Measurements from ENCODE around the gene ATG5.
A peak's percentile ranks its signal among the peaks of the same experiment; 100 is the strongest.

The ATG5 gene

DNA sequence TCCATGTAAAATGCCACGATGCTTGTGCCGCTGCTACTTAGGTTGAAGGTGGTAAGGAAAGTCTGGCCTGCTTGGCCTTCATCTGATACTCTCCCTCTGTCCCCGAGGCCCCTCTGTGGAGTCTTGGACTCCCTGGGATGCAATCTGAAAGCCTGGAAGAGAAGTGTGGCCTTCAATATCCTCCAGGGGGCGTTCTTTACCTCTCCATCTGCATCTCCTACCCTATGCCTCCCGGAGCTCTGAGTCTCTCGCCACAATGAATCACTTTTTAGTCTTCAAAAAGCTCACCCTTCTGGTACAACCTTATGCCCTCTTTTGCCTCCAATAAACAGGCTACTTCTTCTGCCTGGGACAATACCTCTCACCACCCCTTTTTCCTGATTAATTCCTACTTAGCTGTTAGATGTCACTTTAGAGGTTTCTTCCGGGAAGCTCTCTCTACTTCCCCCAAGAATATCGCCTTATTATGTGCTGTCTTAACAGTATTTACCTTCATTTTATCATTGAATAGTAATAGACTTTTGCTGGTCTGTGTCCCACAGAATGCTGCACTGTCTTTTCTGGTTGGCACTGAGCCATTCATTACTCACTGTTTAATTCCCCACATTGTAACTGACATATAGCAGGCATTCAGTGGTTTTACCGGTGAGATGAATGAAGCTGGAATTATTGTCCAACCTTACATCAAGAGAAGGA, 13.9 kb upstream of the ATG5 start:
- Histone ChIP-seq H3K27me3 (ENCODE audit: insufficient read depth, low read length) (peaks cover 6% of the 10 kb centered on the region), H3K4me1 (ENCODE audit: insufficient read depth, low read length) (no peaks in the 10 kb centered on the region), H3K9me3 (ENCODE audit: low read length) (no peaks in the 10 kb centered on the region), H3K4me3 (ENCODE audit: low read length) (no peak overlapping the region), H3K36me3 (ENCODE audit: insufficient read depth, low read length) (no peaks in the 10 kb centered on the region), H2AFZ (ENCODE audit: low read depth, low read length) (no peak overlapping the region)

DNA sequence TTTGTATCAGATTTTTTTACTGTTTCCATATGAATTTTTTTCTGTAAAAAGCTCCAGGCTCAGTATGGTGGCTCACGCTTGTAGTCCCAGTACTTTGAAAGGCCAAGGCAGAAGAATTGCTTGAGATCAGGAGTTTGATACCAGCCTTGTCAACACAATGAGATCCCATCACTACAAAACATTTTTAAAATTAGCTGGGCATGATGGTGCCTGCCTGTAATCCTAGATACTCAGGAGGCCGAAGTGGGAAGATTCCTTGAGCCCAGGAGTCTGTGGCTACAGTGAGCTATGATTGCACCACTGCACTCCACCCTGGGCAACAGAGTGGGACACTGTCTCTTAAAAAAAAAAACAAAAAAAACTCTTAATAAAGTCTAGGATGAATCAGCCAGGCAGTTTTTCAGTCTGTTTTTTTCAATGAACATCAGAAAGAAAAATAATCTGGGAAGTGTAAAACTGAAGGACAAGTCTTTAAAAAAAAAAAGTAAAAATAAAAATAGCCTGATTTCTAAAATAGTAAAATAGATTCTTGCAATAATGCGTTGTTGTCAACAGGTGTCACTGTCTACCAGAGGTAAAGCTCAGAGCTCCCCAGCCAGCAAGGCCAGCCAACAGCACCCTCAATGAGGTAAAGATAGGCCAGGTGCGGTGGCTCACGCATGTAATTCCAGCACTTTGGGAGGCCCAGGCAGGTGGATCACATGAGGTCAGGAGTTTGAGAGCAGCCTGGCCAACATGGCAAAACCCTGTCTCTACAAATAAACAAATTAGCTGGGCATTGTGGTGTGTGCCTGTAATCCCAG, 9.3 kb upstream of the ATG5 start:
- Histone ChIP-seq H3K4me1 (ENCODE audit: insufficient read depth, low read length) (no peaks in the 10 kb centered on the region), H3K36me3 (ENCODE audit: insufficient read depth, low read length) (no peaks in the 10 kb centered on the region), H3K9me3 (ENCODE audit: low read length) (no peaks in the 10 kb centered on the region), H2AFZ (ENCODE audit: low read depth, low read length) (no peak overlapping the region), H3K4me3 (ENCODE audit: low read length) (no peak overlapping the region), H3K27me3 (ENCODE audit: insufficient read depth, low read length) (peaks cover 8% of the 10 kb centered on the region)

DNA sequence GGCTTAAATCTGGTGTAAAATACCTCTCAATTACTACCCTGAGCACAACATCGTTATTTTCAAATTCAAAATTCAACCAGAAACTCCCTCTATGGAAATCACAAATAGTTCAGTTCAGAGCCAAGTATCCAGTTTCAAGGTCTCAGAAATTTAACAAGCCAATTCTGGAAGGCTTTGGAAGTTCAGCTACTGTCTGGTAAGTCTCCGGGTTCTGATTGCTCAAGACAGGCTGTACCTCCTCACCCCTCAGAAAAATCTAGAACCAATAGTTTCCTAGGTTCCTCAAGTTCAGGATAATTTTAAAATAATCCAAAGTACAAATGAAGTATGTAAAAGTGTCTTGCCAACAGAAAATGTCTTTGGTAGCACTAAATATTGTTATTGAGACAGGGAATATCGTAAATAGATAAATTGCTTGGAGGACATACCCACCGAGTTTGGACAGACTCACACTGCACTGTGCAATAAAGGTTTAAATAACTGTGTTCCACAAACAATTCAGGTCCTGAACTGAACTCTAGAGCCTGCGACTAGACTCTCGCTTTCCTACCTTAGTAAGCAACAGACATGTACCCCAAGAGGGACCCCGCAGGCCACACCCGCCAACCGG, 729 bp downstream of the ATG5 start:
- peak overlapping the region; percentile 80 for H3K4me3 ChIP-seq (ENCODE audit: low read length)
- peak overlapping the region; percentile 63 for H2AFZ ChIP-seq (ENCODE audit: low read depth, low read length)
- H3K4me1 ChIP-seq (ENCODE audit: insufficient read depth, low read length), result peaks cover 14% of the 10 kb centered on the region
- H3K27me3 ChIP-seq (ENCODE audit: insufficient read depth, low read length), result peaks cover 7% of the 10 kb centered on the region
- H3K9me3 ChIP-seq (ENCODE audit: low read length), result no peaks in the 10 kb centered on the region
- H3K36me3 ChIP-seq (ENCODE audit: insufficient read depth, low read length), result no peaks in the 10 kb centered on the region

- no peaks in the 10 kb centered on the region for H3K9me3 ChIP-seq (ENCODE audit: low read length)
- no peak overlapping the region for H3K4me3 ChIP-seq (ENCODE audit: low read length)
- no peaks in the 10 kb centered on the region for H3K27me3 ChIP-seq (ENCODE audit: insufficient read depth, low read length)
- H3K4me1 ChIP-seq (ENCODE audit: insufficient read depth, low read length), result peaks cover 14% of the 10 kb centered on the region
- no peak overlapping the region for H2AFZ ChIP-seq (ENCODE audit: low read depth, low read length)
- no peaks in the 10 kb centered on the region for H3K36me3 ChIP-seq (ENCODE audit: insufficient read depth, low read length)
Observed at GRCh38 chr6:106321940-106322339, 3.6 kb downstream of the ATG5 start.

GRCh38 chr6:106318851-106319250, 6.7 kb downstream of the ATG5 start:
- no peak overlapping the region for H2AFZ ChIP-seq (ENCODE audit: low read depth, low read length)
- no peaks in the 10 kb centered on the region for H3K9me3 ChIP-seq (ENCODE audit: low read length)
- H3K4me3 ChIP-seq (ENCODE audit: low read length), result no peak overlapping the region
- peaks cover 18% of the 10 kb centered on the region for H3K36me3 ChIP-seq (ENCODE audit: insufficient read depth, low read length)
- peaks cover 2% of the 10 kb centered on the region for H3K4me1 ChIP-seq (ENCODE audit: insufficient read depth, low read length)
- H3K27me3 ChIP-seq (ENCODE audit: insufficient read depth, low read length), result no peaks in the 10 kb centered on the region

- Histone ChIP-seq H3K4me1 (ENCODE audit: insufficient read depth, low read length) (no peaks in the 10 kb centered on the region), H2AFZ (ENCODE audit: low read depth, low read length) (no peak overlapping the region), H3K9me3 (ENCODE audit: low read length) (no peaks in the 10 kb centered on the region), H3K4me3 (ENCODE audit: low read length) (no peak overlapping the region), H3K27me3 (ENCODE audit: insufficient read depth, low read length) (no peaks in the 10 kb centered on the region), H3K36me3 (ENCODE audit: insufficient read depth, low read length) (peaks cover 24% of the 10 kb centered on the region)
Observed at GRCh38 chr6:106318061-106318460, 7.5 kb downstream of the ATG5 start.

- Histone ChIP-seq H3K9me3 (ENCODE audit: low read length) (no peaks in the 10 kb centered on the region), H3K36me3 (ENCODE audit: insufficient read depth, low read length) (peaks cover 30% of the 10 kb centered on the region), H2AFZ (ENCODE audit: low read depth, low read length) (no peak overlapping the region), H3K27me3 (ENCODE audit: insufficient read depth, low read length) (no peaks in the 10 kb centered on the region), H3K4me1 (ENCODE audit: insufficient read depth, low read length) (no peaks in the 10 kb centered on the region), H3K4me3 (ENCODE audit: low read length) (no peak overlapping the region)
Observed at GRCh38 chr6:106316375-106316766, 9.2 kb downstream of the ATG5 start.

- no peaks in the 10 kb centered on the region for H3K27me3 ChIP-seq (ENCODE audit: insufficient read depth, low read length)
- H3K9me3 ChIP-seq (ENCODE audit: low read length), result no peaks in the 10 kb centered on the region
- H2AFZ ChIP-seq (ENCODE audit: low read depth, low read length), result no peak overlapping the region
- peaks cover 32% of the 10 kb centered on the region for H3K36me3 ChIP-seq (ENCODE audit: insufficient read depth, low read length)
- no peak overlapping the region for H3K4me3 ChIP-seq (ENCODE audit: low read length)
- H3K4me1 ChIP-seq (ENCODE audit: insufficient read depth, low read length), result no peaks in the 10 kb centered on the region
Observed at GRCh38 chr6:106315765-106316374, 9.7 kb downstream of the ATG5 start.

DNA sequence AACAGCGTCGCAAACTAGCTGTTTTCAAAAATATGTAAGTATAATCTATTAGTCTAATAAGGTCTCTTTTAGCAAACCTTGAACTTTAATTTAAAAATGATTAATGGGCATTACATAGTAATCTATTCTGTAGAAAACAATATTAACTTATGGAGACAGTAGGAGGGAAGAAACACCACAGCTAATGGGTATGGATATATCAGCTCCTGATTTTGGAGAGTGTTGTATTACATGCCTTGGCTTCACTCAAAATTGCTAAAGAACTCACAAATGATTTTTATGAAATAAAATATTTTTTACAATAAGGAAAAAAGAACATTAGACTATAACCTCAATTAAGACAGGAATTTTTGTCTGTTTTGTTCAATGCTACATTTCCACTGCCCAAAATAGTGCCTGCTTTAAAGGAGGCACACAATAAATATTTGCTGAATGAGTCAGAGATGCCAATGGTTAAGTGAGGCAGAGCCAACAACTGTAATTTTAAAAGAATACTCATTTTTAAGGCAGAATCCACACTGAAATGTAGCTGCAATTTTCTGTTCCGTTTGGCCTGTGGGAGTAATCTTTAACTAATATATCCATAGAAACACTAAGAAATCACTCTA, 15.7 kb downstream of the ATG5 start:
- Histone ChIP-seq H3K9me3 (ENCODE audit: low read length) (no peaks in the 10 kb centered on the region), H3K4me3 (ENCODE audit: low read length) (no peak overlapping the region), H3K36me3 (ENCODE audit: insufficient read depth, low read length) (peaks cover 23% of the 10 kb centered on the region), H2AFZ (ENCODE audit: low read depth, low read length) (no peak overlapping the region), H3K4me1 (ENCODE audit: insufficient read depth, low read length) (no peaks in the 10 kb centered on the region), H3K27me3 (ENCODE audit: insufficient read depth, low read length) (no peaks in the 10 kb centered on the region)

GRCh38 chr6:106308985-106309384, 16.6 kb downstream of the ATG5 start:
- H3K27me3 ChIP-seq (ENCODE audit: insufficient read depth, low read length), result no peaks in the 10 kb centered on the region
- no peak overlapping the region for H2AFZ ChIP-seq (ENCODE audit: low read depth, low read length)
- peaks cover 16% of the 10 kb centered on the region for H3K36me3 ChIP-seq (ENCODE audit: insufficient read depth, low read length)
- no peak overlapping the region for H3K4me3 ChIP-seq (ENCODE audit: low read length)
- H3K4me1 ChIP-seq (ENCODE audit: insufficient read depth, low read length), result no peaks in the 10 kb centered on the region
- no peaks in the 10 kb centered on the region for H3K9me3 ChIP-seq (ENCODE audit: low read length)

- H3K4me3 ChIP-seq (ENCODE audit: low read length), result no peak overlapping the region
- H3K9me3 ChIP-seq (ENCODE audit: low read length), result no peaks in the 10 kb centered on the region
- H2AFZ ChIP-seq (ENCODE audit: low read depth, low read length), result no peak overlapping the region
- no peaks in the 10 kb centered on the region for H3K27me3 ChIP-seq (ENCODE audit: insufficient read depth, low read length)
- H3K36me3 ChIP-seq (ENCODE audit: insufficient read depth, low read length), result no peaks in the 10 kb centered on the region
- H3K4me1 ChIP-seq (ENCODE audit: insufficient read depth, low read length), result no peaks in the 10 kb centered on the region
Observed at GRCh38 chr6:106305740-106306139, 19.8 kb downstream of the ATG5 start.

GRCh38 chr6:106300944-106301343, 24.6 kb downstream of the ATG5 start:
- no peak overlapping the region for H3K4me3 ChIP-seq (ENCODE audit: low read length)
- H3K36me3 ChIP-seq (ENCODE audit: insufficient read depth, low read length), result no peaks in the 10 kb centered on the region
- H3K9me3 ChIP-seq (ENCODE audit: low read length), result no peaks in the 10 kb centered on the region
- H3K27me3 ChIP-seq (ENCODE audit: insufficient read depth, low read length), result no peaks in the 10 kb centered on the region
- H3K4me1 ChIP-seq (ENCODE audit: insufficient read depth, low read length), result no peaks in the 10 kb centered on the region
- no peak overlapping the region for H2AFZ ChIP-seq (ENCODE audit: low read depth, low read length)
